ENCODE data around the gene PTBP3.

DNA sequence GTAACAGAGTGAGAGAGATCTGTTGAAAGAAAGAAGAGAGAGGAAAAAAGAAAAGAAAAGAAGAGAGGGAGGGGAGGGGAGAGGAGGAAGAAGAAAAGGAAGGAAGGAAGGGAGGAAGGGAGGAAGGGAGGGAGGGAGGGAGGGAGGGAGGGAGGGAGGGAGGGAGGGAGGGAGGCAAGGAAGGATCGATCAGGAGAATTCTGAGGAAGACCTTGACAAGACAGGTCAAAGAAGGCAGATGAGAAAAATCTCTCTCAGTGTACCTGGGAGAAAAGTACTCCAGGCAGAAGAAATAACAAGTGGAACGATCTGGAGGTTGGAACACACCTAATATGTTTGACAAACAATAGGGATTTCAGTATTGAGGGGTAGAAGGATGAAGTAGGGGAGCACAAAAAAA, 93.7 kb downstream of the PTBP3 start:
- TF ChIP-seq, protein P1, sequence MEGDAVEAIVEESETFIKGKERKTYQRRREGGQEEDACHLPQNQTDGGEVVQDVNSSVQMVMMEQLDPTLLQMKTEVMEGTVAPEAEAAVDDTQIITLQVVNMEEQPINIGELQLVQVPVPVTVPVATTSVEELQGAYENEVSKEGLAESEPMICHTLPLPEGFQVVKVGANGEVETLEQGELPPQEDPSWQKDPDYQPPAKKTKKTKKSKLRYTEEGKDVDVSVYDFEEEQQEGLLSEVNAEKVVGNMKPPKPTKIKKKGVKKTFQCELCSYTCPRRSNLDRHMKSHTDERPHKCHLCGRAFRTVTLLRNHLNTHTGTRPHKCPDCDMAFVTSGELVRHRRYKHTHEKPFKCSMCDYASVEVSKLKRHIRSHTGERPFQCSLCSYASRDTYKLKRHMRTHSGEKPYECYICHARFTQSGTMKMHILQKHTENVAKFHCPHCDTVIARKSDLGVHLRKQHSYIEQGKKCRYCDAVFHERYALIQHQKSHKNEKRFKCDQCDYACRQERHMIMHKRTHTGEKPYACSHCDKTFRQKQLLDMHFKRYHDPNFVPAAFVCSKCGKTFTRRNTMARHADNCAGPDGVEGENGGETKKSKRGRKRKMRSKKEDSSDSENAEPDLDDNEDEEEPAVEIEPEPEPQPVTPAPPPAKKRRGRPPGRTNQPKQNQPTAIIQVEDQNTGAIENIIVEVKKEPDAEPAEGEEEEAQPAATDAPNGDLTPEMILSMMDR (IDR thresholded peaks at IDR 0.05; ENCODE audit: poor library complexity, severe bottlenecking) = no peak
- no peak for TF ChIP-seq EZH2 (IDR thresholded peaks at IDR 0.05; ENCODE audit: borderline replicate concordance, insufficient read depth, low read length, poor library complexity, severe bottlenecking)
- no peak for TF ChIP-seq POLR2AphosphoS5 (IDR thresholded peaks at IDR 0.05)
- no peak for TF ChIP-seq TAF1 (IDR thresholded peaks at IDR 0.05; ENCODE audit: low read depth)
- no peak for TF ChIP-seq EP300 (conservative IDR thresholded peaks at IDR 0.05; ENCODE audit: poor library complexity, severe bottlenecking)

Measured in neural cell (in vitro differentiated cells).